HG03432 (cell line): ENCODE results near the gene AP3S2.
A peak's percentile ranks its signal among the peaks of the same experiment; 100 is the strongest.
"Not testable (repeated sequence)": the region's sequence is repeated elsewhere in the genome, so short reads cannot be mapped to it uniquely, and the experiment has no call there.

Source experiments
- ATAC-seq: cut with Tn5 transposase; IDR thresholded peaks from one replicate; pipeline ENCODE4 v1.9.1; 2021; ENCODE audit warnings: mild to moderate bottlenecking, moderate library complexity; ENCODE audit not compliant: unreplicated experiment

AP3S2 gene

DNA sequence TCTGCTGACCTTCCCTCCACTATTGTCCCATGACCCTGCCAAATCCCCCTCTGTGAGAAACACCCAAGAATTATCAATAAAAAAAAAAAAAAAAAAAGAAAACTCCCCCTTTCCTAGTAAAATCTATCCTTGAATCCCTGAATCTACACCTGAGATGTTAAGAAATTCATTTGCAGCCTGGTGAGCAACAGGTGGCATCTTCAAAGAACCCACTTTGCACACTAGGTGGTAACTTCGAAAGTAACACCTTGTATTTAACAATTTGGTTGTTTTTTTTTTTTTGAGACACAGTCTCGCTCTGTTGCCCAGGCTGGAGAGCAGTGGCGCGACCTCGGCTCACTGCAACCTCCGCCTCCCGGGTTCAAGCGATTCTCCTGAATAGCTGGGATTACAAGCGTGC is 24.3 kb downstream of the AP3S2 start:
- not testable (repeated sequence) for ATAC-seq

DNA sequence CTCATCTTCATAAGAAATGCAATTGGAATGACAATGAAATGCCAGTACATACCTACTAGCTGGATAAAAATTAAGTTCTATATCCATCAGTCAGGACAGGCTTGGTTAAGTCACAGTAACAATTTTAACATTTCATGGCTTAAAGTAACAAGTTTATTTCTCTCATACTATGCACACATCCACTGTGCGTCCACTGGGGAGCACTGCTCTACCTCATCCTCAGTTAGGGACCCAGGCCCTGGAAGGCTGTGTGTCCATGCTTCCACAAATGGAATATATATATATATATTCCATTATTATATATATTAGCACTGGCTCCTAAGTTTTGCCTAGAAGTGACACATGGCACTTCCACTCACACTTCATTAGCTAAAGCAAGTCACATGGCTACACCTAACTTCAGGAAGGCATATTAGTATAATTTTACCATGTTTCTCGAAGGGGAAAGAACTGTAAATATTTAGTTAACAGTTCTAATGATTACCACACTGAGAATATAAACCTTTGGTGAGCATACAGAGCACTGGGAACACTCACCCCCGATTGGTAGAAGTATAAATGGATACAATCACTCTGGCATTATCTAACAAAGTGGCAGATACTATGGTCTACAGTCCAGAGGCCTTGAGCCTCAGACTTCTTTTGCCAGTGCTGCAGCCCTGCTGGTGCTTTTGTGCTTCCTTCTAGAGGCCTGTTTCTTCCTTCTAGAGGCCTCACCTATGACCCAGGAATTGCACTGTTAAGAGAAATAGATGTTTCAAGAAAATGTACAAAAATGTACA is 28.6 kb downstream of the AP3S2 start:
- no peak for ATAC-seq

DNA sequence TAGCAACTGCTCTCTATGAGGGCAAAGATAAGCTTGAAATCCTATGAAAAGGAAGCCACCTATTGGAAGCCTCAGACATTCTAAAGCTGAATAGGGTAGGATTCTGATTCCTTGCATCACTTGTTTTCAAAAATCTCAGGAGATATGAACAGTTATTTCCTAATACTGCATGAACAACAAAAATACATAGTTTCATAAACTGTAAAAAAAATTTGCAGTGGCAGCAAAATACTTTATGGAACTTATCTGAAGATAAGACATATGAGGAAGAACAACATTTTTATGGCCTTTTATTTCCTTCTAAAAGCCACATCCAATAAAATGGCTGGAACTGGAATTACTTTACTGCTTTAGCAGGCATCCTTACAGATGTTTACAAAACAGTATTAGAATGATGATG is 29.9 kb downstream of the AP3S2 start:
- no peak for ATAC-seq

DNA sequence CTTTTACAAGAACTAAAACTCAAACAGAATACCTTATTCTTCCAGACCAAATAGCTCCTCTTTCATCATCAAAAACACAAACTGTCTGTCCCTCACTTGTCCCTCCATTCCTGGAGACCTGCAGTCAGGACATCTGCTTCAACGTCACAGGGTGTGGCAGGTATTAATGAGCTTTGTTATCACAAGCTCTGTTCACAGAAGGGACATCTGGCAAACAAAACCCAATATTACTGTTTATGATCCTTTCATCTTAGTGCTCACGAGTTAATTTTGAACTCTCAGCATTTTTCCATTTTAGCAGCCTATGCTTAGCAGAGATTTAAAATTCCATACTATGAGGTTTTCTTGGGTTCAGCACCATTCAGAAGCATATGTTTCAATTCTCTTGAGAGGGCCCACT is 32.9 kb downstream of the AP3S2 start:
- ATAC-seq: no peak

DNA sequence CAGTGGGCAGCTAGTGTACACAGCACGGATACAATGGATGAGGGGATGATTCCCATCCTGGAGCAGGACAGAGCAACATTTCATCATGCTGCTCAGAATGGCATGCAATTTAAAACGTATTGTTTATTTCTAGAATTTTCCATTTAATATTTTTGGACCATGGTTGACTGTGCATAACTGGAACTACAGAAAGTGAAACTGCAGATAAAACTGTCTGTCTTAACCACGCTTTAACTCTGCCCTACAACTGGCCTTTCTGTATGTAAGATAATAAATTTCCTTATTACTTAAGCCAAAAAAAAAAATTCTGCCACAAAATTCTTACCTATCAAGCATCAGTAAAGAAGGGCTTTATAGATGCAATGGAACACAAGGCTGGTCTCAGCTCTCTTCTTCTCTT is 33.4 kb downstream of the AP3S2 start:
- ATAC-seq: no peak

DNA sequence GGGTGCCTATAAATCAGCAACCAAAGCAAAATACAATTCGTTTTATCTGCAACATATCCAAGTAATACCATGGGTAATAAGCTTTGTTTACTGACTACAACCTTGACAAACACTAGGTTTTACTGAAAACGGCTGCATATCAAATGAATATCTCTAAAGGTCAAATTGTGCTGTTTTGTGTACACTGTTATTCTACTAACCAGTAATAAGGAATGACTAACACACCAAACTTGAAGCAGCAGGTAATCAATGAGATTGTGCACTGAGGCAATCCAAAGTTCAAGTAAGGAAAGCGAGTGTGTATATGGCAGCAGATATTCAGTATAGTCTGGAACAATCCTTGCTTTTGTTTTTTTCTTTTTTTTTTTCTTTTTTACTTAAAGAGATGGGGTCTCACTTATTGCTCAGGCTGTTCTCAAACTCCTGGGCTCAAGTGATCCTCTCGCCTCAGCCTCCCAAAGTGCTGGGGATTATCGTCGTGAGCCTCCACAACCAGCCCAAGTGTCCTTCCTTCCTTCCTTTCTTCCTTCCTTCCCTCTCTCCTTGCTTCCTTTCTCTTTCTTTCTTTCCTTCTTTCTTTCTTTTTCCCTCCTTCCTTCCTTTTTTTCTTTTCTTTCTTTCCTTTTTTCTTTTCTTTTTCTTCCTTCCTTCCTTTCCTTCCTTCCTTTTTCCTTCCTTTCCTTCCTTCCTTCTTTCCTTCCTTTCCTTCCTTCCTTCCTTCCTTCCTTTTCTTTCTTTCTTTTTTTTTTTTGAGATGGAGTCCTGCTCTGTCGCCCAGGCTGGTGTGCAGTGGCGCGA is 34.9 kb downstream of the AP3S2 start:
- no peak for ATAC-seq

DNA sequence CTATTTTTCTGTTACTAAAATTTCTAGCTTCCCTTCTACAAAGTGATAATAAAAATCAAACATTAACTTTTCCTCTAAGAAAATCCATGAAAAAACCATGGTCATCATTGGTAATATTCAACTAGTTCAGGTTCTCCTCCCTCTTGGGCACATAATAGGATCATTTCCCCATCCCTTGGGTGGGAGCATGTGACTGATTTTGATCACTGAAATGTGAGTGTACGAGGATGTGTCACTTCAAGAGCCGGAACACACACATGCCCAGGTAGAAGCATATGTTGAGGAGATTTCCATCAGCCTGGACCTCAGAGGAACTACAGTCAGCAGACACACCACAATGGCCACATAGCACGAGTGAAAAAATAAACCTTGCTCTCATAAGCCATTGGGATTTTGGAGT is 36.1 kb downstream of the AP3S2 start:
- no peak for ATAC-seq

DNA sequence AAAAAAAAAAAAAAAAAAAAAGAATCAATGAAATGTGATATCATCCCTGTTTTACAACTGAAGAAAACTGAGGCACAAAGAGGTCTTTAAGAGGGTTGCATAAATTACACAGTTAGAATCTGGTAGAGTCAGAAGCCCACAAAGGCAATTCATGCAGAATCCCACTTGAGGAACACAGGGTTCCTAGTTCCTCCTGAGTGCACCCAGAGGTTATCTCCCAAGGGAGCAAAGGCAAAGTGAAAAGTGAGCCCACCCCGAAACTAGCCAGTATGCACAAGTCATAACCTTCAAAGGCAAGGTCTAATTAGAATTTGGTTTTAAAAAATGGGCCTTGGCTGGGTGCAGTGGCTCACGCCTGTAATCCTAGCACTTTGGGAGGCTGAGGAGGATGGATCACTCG is 37.8 kb downstream of the AP3S2 start:
- no peak for ATAC-seq

DNA sequence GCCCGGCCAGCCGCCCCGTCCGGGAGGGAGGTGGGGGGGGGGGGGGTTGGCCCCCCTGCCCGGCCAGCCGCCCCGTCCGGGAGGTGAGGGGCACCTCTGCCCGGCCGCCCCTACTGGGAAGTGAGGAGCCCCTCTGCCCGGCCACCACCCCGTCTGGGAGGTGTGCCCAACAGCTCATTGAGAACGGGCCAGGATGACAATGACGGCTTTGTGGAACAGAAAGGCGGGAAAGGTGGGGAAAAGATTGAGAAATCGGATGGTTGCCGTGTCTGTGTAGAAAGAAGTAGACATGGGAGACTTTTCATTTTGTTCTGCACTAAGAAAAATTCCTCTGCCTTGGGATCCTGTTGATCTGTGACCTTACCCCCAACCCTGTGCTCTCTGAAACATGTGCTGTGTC is 38.9 kb downstream of the AP3S2 start:
- not testable (repeated sequence) for ATAC-seq

DNA sequence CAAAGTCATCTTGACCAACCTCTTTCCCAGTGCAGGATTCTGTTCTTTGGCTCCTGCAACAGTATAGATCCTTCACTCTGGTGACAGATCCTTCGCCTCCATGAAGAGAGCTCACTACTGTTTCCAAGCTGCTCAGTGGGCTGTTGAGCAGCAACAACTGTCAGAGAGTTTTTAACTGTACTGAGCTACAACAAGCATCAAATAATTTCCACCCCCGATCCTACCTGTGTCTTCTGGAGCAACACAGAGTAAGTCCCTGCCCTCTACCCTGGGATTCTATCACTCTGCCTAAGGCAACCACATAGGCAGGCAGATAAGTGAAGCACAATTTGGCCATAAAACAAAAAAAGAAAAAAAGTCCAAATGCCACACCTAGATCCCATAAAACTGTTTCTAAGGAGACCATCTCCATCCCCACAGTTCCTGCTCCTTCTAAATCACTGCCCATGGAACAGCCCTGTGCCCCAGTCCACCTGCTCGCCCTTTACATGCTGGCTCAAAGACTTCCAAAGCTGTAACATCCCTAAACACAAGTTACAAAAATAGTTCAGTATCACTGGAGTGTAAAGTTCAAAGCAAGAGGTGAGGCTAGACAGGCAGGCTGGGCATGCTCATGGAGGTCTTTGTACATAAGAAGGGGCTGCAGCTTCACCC is 41.3 kb downstream of the AP3S2 start:
- ATAC-seq: no peak

DNA sequence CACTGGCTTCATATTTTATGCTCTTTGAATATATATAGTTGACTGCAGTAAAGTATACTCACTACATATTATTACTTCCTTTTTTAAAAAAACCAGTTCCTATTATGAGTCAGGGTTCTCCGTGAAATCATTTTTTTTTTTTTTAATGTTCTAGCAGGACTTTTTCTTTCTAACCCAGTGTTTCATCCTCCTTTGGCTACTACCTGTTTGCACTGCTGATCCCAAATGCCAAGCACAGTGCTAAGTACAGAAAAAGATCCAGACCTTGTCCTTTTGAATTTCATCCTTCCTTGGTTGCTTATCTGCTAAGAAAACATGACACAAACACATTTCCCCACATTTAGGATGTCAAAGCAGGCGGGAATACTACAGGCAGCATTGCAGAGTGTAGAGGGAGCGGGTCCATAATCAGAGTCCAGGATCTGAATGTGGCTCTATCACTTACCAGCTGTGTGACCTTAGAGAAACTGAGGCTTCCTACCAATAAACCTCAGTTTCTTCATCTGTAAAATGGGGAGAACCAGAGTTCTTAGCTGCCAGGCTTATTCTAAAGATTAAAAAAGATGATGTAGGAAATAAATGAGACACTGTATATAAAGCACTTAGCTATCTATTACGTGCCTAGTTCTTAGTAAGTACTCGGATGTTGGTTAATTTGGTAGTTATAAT is 42.0 kb downstream of the AP3S2 start:
- ATAC-seq: peak; percentile 76

DNA sequence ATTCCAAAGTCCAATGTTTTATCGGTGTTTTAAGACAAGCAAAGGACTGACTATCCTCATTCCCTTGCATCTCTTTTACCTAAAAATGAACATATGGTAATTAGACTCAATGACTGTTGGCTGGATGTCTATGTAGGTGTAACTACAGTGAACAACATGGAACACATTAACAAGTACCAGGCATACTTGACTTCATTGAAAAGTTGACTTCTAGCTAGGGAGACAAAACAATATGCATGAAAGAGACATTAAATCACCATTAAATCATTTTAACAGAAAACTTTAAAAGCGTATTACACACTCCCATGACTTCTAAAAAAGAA is 44.9 kb downstream of the AP3S2 start:
- ATAC-seq: no peak

DNA sequence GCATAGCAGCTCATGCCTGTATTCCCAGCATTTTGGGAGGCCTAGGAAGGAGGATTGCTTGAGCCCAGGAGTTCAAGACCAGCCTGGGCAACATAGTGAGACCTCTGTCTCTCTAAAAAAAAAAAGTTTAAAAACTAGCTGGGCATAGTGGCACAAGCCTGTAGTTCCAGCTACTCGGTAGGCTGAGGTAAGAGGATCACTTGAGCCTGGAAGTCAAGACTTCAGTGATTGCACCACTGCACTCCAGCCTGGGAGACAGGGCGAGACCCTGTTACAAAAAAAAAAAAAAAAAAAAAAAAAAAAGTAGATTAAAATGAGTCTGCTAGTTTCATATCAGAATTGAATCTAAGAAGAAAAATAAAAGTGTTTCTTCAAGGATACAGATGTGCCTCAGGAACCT is 46.7 kb downstream of the AP3S2 start:
- ATAC-seq: no peak

DNA sequence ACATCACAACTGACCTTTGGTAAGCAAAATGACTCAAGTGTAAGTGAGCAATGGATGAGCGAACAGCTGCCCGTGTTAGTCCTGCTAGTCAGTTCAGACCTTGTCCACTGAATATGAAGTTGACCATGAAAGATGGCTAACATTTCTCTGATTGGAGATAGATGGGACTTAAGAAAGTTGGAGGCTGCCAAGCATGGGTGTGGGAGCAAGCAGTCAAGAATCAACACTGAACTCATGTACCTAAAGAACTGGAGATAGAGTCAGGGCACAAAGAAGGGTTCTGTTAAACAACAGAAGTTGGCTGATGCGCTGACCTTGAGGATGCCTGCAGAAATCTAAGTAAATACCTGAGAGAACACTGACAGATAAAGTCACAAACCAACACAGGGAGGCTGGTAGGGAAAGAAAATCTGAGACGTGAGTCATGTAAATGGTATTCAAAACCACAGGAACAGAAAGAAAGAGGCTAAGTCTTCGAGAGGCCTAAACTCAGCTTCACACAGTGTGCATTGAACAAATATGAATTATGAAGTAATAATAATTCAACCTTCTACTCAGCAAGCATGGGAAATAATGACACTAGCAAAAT is 48.4 kb downstream of the AP3S2 start:
- ATAC-seq: no peak

DNA sequence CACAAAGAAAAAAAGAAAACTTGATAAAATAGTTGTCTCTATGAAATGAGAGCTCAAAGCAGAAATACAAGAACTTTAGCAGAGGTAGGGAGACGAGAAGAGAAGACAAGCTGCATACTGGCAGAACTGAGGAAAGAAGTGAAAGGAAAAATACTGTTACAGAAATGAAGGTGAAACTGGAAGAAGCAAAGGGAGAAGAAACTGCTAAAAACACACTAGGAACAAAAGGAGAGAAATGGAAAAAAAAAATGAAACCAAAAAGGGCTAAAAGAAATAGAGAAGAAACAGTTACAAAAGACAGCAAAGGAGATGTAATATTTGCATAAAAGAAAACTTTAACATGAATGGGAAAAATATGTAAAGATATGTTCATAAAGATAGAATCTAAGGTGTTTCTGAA is 51.8 kb downstream of the AP3S2 start:
- ATAC-seq: no peak

DNA sequence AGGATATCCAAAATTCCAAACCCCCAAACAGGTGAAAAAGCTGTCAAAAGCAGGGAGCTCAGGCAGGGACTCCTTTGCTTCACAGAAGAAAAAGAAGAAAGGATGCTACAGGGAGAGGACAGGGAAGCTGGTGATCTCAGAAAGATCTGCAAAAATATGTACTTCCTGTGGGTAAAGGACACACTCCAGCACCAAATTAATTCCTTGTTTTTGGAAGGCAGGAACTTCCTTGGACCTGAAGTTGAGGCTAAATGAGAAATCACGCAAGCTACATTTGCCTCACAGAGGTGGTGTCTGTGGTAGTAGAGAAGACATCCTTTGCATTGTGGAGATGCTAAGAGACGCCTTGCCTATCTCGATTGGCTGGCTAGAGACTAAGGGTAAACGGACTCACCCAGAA is 52.5 kb downstream of the AP3S2 start:
- ATAC-seq: no peak

DNA sequence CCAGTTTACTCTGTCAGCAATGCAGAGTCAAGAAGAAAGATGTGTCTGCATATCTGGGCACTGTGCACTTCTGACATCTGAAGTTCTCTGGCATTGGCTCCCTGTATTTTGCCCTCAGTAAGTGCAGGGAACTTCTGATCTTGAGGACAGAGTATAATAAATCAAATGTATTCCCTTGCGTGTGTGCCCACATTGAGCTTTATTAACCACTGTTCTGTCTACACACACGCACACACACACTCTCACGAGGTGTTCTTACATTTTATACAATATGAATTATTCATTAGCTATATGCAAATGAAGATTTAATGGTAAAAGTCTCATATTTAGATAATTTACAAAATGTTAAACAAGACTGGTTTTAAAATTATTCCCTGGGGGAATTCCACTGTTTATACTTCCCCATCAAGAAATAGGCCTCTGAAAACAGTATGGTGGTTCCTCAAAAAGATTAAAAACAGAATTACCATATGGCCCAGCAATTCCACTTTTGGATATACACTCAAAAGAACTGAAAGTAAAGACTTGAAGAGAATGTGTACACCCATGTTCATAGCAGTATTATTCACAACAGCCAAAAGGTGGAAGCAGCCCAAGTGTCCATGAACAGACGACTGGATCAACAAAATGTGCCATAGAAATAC is 54.5 kb downstream of the AP3S2 start:
- ATAC-seq: no peak

DNA sequence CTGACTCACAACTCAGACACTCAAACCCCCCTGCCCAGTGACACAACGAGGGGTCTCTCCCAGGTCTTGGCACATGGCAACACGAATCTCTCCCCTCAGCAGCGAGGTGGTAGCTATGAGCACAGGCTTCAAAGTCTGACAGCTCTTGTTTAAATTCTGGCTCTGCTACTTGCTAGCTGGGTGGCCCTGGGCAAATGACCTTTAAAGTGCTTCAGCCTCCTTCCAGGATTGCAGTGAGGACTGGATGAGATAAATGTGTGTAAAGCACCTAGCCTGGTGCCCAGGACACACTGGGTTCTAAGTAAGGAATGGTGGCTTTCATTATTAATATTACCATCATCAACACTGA is 56.0 kb downstream of the AP3S2 start:
- ATAC-seq: no peak

DNA sequence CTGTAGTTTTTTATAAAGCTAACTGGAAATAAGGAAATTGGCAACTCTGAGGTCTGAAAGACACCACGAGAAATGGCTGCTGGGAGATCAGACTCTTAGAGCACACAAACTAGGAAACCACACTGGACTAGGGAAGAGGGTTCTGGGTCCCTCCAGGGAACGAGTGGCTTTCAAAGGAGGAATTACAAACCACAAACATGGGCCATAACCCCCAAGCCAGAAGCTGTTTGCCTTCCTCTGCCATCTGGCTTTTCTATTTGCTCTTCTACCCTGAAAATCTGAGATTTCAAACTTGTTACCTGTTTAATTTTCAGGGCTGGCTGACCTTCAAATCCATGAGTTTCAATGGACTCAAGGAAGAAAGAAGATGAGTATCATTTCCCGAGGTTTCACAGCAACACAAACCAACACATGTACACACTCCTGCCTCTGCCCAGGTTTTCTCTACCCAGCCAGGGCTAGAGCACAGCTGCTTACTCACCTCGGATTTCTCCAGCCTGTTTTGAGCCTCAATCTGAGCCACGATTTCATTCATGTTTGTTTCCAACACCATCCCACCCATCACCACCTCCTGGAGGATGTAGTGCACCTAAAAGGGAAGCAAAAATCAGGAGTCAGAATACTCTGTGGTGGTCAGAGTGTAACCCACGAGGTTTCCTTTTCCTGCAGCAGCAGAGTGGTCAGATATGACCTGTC is 56.5 kb downstream of the AP3S2 start:
- ATAC-seq: no peak
